ENCODE results near the gene PRLR.
A peak's percentile ranks its signal among the peaks of the same experiment; 100 is the strongest.

PRLR gene

DNA sequence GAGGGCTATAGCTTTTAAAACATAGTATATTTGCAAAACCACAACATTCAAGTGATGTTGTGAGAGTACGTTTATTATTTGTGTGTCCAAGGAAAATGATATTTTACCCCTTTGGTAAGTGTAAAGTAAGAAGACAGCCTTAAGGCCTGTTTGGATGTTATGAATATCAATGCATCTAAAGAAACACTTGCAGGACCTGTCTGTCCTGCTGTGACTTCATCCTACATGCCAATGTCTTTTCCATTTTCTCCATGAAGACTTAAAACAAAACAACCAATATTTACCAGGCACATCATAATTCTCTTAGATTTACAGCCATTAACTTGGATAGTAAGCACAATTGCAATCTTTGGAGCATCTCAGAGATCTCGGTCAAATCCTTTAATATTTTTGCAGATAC is 29.0 kb downstream of the PRLR start:
- DNase-seq (ENCODE audit: low read depth) = no peak
- TF ChIP-seq, protein P1, sequence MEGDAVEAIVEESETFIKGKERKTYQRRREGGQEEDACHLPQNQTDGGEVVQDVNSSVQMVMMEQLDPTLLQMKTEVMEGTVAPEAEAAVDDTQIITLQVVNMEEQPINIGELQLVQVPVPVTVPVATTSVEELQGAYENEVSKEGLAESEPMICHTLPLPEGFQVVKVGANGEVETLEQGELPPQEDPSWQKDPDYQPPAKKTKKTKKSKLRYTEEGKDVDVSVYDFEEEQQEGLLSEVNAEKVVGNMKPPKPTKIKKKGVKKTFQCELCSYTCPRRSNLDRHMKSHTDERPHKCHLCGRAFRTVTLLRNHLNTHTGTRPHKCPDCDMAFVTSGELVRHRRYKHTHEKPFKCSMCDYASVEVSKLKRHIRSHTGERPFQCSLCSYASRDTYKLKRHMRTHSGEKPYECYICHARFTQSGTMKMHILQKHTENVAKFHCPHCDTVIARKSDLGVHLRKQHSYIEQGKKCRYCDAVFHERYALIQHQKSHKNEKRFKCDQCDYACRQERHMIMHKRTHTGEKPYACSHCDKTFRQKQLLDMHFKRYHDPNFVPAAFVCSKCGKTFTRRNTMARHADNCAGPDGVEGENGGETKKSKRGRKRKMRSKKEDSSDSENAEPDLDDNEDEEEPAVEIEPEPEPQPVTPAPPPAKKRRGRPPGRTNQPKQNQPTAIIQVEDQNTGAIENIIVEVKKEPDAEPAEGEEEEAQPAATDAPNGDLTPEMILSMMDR (IDR thresholded peaks at IDR 0.05; ENCODE audit: control insufficient read depth, extremely low read depth, insufficient read depth) = no peak
- H3K4me3 ChIP-seq (ENCODE audit: low read depth, low read length) = no peak overlapping the region

DNA sequence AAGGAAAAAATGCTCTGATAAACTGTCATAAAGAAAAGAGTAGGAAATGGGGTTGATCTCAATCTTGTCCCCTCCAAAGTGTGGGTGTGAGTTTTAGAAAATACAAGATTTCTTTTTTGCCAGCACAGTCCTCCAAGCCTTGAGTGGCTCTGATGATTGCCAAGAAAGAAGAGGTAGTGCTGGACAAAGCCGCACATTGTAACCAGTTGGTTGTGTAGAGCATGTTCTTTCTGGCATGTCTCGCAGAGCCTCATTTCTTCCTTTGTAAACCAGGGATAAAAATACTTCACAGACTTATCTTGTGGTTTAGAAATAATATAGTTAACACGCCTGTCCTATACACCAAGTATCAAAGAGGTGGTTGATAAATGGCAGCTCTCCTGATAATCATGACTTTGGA is 30.4 kb downstream of the PRLR start:
- DNase-seq (ENCODE audit: low read depth) = no peak
- H3K4me3 ChIP-seq (ENCODE audit: low read depth, low read length) = no peak overlapping the region
- TF ChIP-seq, protein P1 (IDR thresholded peaks at IDR 0.05; ENCODE audit: control insufficient read depth, extremely low read depth, insufficient read depth) = no peak

DNA sequence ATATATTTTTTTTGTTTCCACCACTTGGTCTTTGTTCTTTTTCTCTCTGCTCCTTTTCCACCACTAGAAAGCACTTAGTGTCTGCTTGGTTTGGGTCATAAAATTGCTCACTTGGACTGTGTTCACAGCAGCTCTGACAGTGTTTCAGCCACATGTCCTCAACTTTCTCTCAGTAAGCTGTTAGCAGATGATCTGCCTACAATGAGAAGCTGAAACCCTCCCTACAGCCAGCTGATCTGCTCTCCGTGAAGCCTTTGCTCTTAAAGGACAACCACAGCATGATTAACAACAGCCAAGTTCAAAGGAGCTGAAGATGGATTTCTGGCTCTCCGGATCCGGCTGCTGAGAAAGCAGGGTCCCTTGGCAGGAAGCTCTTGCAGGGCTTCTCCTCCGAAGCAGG is 31.6 kb downstream of the PRLR start:
- TF ChIP-seq, protein P1 (IDR thresholded peaks at IDR 0.05; ENCODE audit: control insufficient read depth, extremely low read depth, insufficient read depth) = no peak
- DNase-seq (ENCODE audit: low read depth) = no peak
- H3K4me3 ChIP-seq (ENCODE audit: low read depth, low read length) = no peak overlapping the region

DNA sequence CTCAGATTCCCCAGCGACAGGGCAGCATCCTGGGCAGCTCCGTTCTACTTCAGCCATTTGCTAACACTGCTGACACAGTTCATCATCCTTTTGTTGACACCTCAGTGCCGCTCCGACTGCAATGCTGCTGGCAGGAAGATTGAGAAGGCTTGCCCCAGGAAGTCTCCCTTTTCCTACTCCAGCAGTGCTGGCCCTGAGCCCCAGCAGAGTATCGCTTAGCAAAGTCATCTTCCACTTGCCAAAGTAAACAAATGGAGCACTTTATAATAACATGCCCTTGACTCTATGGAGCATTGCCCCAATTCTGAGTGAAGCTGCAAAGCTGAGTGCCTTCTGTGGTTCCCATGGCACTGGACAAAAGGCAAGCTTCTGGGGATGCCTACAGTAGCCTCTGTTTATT is 32.2 kb downstream of the PRLR start:
- DNase-seq (ENCODE audit: low read depth) = peak; percentile 94
- no peak overlapping the region for H3K4me3 ChIP-seq (ENCODE audit: low read depth, low read length)
- TF ChIP-seq, protein P1 (IDR thresholded peaks at IDR 0.05; ENCODE audit: control insufficient read depth, extremely low read depth, insufficient read depth) = no peak

DNA sequence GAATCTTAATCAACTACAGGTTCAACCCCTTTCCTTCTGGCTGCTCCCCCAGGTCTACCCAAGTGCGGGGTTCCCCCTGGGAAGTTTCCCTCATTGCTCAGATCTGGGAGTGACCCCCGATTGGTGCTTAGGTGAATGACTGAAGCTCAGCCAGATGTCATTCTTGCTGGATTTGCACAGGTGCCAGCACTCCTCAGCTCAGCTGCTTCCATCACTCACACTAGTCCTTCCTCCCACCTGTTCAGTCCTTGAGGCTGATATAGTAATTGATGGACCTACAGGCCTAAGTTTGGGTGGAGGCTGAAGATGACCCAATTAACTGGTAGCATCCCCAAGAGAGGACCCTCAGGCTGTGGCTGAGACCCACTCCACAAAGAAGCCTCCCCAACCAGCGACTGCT is 32.9 kb downstream of the PRLR start:
- TF ChIP-seq, protein P1 (IDR thresholded peaks at IDR 0.05; ENCODE audit: control insufficient read depth, extremely low read depth, insufficient read depth) = no peak
- H3K4me3 ChIP-seq (ENCODE audit: low read depth, low read length) = no peak overlapping the region
- no peak for DNase-seq (ENCODE audit: low read depth)

DNA sequence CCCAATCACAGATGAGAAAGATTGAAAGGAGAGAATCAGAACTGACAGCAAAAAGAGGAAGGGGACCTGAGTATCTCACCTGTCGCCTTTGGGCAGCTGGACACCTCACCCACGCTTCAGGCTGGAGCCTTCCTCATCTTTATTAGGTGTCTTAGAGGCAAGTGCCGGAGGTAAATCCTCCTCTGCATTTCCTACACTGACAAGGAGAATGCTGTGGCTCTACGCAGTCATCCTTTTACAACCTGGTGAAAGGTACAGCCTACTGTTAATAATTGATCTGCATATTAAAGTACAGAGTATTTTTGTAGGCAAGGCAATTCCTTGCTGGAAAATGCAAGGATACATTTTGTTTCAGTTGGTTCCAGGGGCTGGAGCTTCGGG is 34.8 kb downstream of the PRLR start:
- H3K4me3 ChIP-seq (ENCODE audit: low read depth, low read length) = no peak overlapping the region
- DNase-seq (ENCODE audit: low read depth) = no peak
- TF ChIP-seq, protein P1 (IDR thresholded peaks at IDR 0.05; ENCODE audit: control insufficient read depth, extremely low read depth, insufficient read depth) = no peak

DNA sequence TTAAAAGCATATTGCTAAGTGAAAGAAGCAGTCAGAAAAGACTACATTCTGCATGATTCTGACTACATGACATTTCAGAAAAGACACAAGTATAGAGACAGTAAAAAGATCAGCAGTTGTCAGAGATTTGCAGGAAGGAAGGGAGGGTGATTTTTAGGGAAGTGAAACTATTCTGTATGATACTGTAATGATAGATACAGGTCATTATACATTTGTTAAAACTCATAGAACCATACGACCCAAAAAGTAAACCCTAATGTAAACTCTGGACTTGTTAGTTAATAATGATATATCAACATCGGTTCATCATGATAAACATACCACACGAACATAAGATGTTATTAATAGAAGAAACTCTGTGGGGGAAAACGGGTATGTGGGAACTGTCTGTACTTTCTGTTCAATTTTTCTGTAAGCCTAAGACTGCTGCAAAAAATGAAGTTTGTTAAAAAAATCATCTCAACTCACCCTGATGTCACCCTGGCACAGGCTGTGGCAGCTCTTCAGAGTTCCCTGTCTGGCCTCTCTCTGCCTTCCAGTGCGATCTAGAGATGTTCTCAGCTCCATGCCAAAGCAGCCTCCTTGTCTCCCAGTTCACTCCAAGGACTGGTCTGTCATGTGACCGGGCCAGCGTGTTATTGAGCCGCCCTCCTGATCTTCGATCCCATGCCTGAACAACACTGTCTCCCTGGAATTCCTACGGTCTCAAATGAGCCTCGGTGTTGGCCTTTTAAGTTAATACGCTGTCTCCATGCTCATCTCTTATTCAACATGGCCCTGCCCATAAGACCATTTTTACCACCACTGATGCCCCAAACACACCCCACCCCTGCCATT is 35.4 kb downstream of the PRLR start:
- DNase-seq (ENCODE audit: low read depth) = no peak
- TF ChIP-seq, protein P1 (IDR thresholded peaks at IDR 0.05; ENCODE audit: control insufficient read depth, extremely low read depth, insufficient read depth) = no peak
- no peak overlapping the region for H3K4me3 ChIP-seq (ENCODE audit: low read depth, low read length)
